Activated naive CD4-positive, alpha-beta T cell treated with anti-CD3 and anti-CD28 coated beads, Interleukin-2, amount 50 U/mL, for 24 hours (primary cell): ENCODE results near the gene CYTL1.

Source experiments
- H3K27ac Mint-ChIP-seq: one replicate; pipeline ENCODE4 v1.8.0; 2021; ENCODE audit warnings: mild to moderate bottlenecking, mixed read lengths
- H3K27me3 Mint-ChIP-seq: one replicate; pipeline ENCODE4 v1.8.0; 2021; ENCODE audit warnings: mixed read lengths
- H3K36me3 Mint-ChIP-seq: one replicate; pipeline ENCODE4 v1.8.0; 2021; ENCODE audit warnings: mixed read lengths
- H3K4me1 Mint-ChIP-seq: one replicate; pipeline ENCODE4 v1.8.0; 2021; ENCODE audit warnings: mixed read lengths
- H3K4me3 Mint-ChIP-seq: one replicate; pipeline ENCODE4 v1.8.0; 2021; ENCODE audit warnings: mild to moderate bottlenecking, mixed read lengths
- H3K9me3 Mint-ChIP-seq: one replicate; pipeline ENCODE4 v1.8.0; 2021; ENCODE audit warnings: mixed read lengths

Gene CYTL1

DNA sequence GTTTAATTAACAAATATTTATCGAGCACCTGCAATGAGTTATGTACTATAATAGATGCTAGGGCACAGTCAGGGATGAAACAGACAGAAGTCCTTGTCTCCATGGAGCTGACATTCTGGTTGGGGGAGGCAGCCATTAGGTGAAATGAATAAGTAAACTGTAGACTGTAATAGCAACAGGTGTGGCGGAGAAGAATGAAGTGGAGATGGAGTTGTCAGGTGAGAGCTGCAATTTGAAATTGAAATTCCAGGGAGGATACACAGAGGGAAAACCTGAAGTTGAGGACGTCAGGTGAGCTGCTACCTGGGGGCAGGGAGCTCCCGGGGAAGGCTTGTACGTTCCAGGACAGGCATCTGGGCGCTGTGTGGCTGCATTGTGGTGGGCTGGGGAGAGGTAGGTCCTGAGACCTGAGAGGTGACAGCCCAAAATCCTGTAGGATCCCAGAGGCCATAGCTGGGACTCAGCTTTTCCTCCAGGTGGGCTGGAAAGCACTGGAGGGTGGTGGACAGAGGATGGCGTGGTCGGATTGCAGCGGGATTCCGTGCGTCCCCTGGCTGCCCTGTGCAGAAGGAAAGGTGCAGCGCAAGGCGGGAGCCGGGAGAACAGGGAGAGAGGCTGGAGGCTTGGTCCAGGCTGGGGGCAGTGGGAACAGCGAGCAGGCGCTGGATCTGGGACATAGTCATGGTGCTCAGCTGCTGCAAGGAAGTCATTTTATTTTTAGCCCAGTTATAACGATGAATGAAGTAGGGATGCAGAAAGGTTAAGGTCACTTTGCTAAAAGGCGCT, 24.8 kb downstream of the CYTL1 start:
- no peaks in the 10 kb centered on the region for H3K36me3 Mint-ChIP-seq
- H3K4me1 Mint-ChIP-seq: no peaks in the 10 kb centered on the region
- no peak overlapping the region for H3K27ac Mint-ChIP-seq
- no peak overlapping the region for H3K4me3 Mint-ChIP-seq
- H3K27me3 Mint-ChIP-seq: peaks cover 7% of the 10 kb centered on the region
- no peaks in the 10 kb centered on the region for H3K9me3 Mint-ChIP-seq

DNA sequence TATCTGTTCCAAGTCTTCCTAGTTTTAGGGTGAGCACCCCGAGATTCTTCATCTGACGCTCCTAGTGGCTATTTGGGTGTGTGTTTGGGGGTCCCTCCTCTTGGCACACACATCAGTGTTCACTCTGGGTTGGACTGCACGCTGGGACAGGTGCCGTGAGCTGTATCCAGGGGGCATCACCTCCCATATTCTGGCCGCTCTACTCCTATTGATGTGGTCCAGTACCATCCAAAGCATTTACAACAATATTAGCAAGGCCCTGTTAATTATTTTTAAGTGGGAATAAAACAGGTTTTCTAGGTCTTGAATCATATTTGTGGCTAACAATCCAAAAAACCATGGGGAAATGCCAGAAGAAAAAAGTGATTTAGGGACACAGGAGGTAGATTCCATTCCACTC, 26.4 kb downstream of the CYTL1 start:
- no peaks in the 10 kb centered on the region for H3K4me1 Mint-ChIP-seq
- H3K27me3 Mint-ChIP-seq: peaks cover 7% of the 10 kb centered on the region
- H3K9me3 Mint-ChIP-seq: no peaks in the 10 kb centered on the region
- H3K36me3 Mint-ChIP-seq: no peaks in the 10 kb centered on the region
- no peak overlapping the region for H3K4me3 Mint-ChIP-seq
- peak overlapping the region; percentile 55 for H3K27ac Mint-ChIP-seq

GRCh38 chr4:4991541-4992099, 27.6 kb downstream of the CYTL1 start:
- Mint-ChIP-seq H3K9me3 (no peaks in the 10 kb centered on the region), H3K27me3 (peaks cover 7% of the 10 kb centered on the region), H3K4me1 (no peaks in the 10 kb centered on the region), H3K27ac (no peak overlapping the region), H3K36me3 (no peaks in the 10 kb centered on the region), H3K4me3 (no peak overlapping the region)

GRCh38 chr4:4990857-4991540, 28.3 kb downstream of the CYTL1 start:
- Mint-ChIP-seq H3K36me3 (no peaks in the 10 kb centered on the region), H3K27me3 (peaks cover 7% of the 10 kb centered on the region), H3K27ac (no peak overlapping the region), H3K4me1 (no peaks in the 10 kb centered on the region), H3K9me3 (no peaks in the 10 kb centered on the region), H3K4me3 (no peak overlapping the region)

DNA sequence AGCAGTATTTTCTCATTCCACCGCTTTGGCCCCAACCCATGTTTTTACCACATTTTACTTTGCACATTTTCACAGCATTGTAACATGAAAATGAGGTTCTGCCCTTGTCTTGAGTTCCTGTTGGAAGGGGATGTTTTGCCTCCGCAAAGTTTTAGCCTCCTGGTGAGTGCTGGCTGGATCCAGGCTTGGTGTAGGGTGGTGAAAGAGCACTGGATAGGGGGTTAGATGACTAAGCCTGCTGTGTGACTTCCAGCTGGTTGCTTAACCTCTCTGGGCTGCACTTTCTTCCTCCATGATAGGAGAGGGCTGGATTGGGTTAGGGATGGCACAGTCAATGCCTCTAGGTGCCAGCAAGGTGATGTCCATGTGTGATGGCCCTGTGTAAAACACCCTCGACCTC, 28.9 kb downstream of the CYTL1 start:
- no peaks in the 10 kb centered on the region for H3K9me3 Mint-ChIP-seq
- peaks cover 7% of the 10 kb centered on the region for H3K27me3 Mint-ChIP-seq
- H3K4me1 Mint-ChIP-seq: no peaks in the 10 kb centered on the region
- H3K27ac Mint-ChIP-seq: no peak overlapping the region
- no peak overlapping the region for H3K4me3 Mint-ChIP-seq
- H3K36me3 Mint-ChIP-seq: no peaks in the 10 kb centered on the region

DNA sequence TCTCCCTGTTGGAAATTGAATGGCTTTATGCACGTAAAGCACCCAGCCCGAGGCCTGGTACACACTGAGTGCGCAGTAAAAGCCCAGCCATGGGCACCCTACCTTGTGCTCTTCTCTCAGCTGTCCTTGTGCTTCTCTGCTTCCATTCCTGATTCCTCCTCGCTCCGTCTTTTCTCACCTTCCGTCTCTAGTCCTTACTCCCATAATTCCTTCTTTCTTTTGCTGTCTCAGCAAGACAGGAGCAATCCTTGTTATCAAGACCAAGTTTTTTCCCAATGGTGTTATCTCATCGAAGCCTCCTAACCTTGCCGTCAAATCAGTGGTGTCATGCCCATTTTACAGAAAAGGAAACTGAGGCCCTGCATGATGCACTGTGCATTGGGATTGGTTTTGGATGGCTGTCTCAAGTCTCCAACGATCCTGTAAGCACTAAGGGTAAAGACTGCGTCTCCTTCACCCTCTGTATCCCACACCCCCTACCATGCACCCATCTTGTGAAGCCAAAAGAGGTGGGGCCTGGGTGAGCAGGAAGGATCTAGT, 30.1 kb downstream of the CYTL1 start:
- no peak overlapping the region for H3K27ac Mint-ChIP-seq
- peaks cover 2% of the 10 kb centered on the region for H3K27me3 Mint-ChIP-seq
- H3K9me3 Mint-ChIP-seq: no peaks in the 10 kb centered on the region
- H3K4me1 Mint-ChIP-seq: no peaks in the 10 kb centered on the region
- H3K4me3 Mint-ChIP-seq: no peak overlapping the region
- H3K36me3 Mint-ChIP-seq: no peaks in the 10 kb centered on the region

DNA sequence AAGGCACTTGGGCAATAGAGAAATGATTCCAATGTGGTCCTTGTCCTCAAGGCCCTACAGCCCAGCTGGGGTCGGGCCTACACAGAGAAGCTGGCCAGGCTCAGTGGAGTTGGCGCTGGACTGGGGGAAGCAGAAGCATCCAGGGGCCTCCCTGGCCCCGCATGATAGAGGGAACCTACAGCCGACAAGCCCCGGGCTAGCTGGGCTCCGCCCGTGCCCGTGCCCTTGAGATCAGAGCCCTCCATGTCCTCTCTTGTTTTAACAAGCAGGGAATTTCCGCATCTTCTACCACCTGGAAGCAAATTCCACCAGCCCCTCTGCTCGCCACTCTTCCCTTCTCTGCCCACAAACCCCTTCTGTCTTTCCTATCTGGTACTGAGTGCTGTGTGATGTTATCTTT, 31.6 kb downstream of the CYTL1 start:
- Mint-ChIP-seq H3K27me3 (no peaks in the 10 kb centered on the region), H3K27ac (no peak overlapping the region), H3K4me3 (no peak overlapping the region), H3K9me3 (no peaks in the 10 kb centered on the region), H3K4me1 (no peaks in the 10 kb centered on the region), H3K36me3 (no peaks in the 10 kb centered on the region)

- H3K9me3 Mint-ChIP-seq: no peaks in the 10 kb centered on the region
- no peak overlapping the region for H3K4me3 Mint-ChIP-seq
- H3K27me3 Mint-ChIP-seq: no peaks in the 10 kb centered on the region
- no peaks in the 10 kb centered on the region for H3K4me1 Mint-ChIP-seq
- H3K36me3 Mint-ChIP-seq: no peaks in the 10 kb centered on the region
- H3K27ac Mint-ChIP-seq: no peak overlapping the region
Measured at GRCh38 chr4:4986841-4987240, 32.4 kb downstream of the CYTL1 start.

GRCh38 chr4:4985844-4986243, 33.4 kb downstream of the CYTL1 start:
- Mint-ChIP-seq H3K4me3 (no peak overlapping the region), H3K27me3 (no peaks in the 10 kb centered on the region), H3K9me3 (no peaks in the 10 kb centered on the region), H3K36me3 (no peaks in the 10 kb centered on the region), H3K27ac (no peak overlapping the region), H3K4me1 (no peaks in the 10 kb centered on the region)

GRCh38 chr4:4985036-4985435, 34.2 kb downstream of the CYTL1 start:
- H3K9me3 Mint-ChIP-seq: no peaks in the 10 kb centered on the region
- H3K4me1 Mint-ChIP-seq: no peaks in the 10 kb centered on the region
- H3K27ac Mint-ChIP-seq: no peak overlapping the region
- H3K36me3 Mint-ChIP-seq: no peaks in the 10 kb centered on the region
- H3K4me3 Mint-ChIP-seq: no peak overlapping the region
- H3K27me3 Mint-ChIP-seq: no peaks in the 10 kb centered on the region

DNA sequence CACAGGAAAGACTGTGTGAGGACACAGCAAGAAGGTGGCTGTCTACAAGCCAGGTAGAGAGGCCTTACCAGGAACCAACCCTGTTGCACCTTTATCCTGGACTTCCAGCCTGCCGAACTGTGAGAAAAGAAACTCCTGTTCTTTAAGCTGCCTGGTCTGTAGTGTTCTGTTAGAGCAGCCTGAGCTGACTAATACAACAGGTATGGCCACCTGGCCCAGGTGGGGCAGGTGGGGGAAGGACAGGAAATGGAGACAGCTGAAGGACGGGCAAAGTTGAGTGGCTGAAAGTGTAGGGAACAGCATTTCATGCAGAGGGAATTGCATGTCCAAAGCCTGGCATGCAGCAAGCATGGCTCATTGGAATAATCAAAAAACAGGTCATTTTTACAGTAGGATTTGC, 35.1 kb downstream of the CYTL1 start:
- Mint-ChIP-seq H3K27ac (no peak overlapping the region), H3K4me1 (no peaks in the 10 kb centered on the region), H3K9me3 (no peaks in the 10 kb centered on the region), H3K36me3 (no peaks in the 10 kb centered on the region), H3K27me3 (peaks cover 3% of the 10 kb centered on the region), H3K4me3 (no peak overlapping the region)

- no peaks in the 10 kb centered on the region for H3K36me3 Mint-ChIP-seq
- H3K9me3 Mint-ChIP-seq: peaks cover 8% of the 10 kb centered on the region
- H3K27ac Mint-ChIP-seq: no peak overlapping the region
- H3K4me3 Mint-ChIP-seq: no peak overlapping the region
- H3K27me3 Mint-ChIP-seq: peaks cover 3% of the 10 kb centered on the region
- H3K4me1 Mint-ChIP-seq: no peaks in the 10 kb centered on the region
Measured at GRCh38 chr4:4981827-4982226, 37.4 kb downstream of the CYTL1 start.

DNA sequence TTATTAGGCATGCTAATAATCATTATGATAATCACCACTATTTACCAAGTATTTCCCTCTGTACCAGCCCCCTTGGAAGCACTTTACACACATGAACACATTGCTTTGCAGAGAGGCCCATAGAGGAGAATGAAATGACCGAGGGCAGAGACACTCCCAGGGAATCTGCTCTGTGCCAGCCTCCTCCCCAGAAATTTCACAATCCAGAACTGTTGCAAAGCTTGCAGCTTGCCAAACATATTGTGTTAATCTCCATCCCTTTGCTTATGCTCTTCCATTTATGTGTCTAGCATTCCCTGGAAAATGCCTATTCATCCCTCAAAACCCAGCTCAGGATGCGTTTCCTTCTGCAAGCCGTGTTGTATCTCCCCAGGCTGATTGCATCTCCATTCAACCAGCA, 37.8 kb downstream of the CYTL1 start:
- Mint-ChIP-seq H3K27ac (no peak overlapping the region), H3K9me3 (peaks cover 8% of the 10 kb centered on the region), H3K4me3 (no peak overlapping the region), H3K36me3 (no peaks in the 10 kb centered on the region), H3K27me3 (peaks cover 3% of the 10 kb centered on the region), H3K4me1 (no peaks in the 10 kb centered on the region)

GRCh38 chr4:4980621-4981230, 38.5 kb downstream of the CYTL1 start:
- peaks cover 2% of the 10 kb centered on the region for H3K36me3 Mint-ChIP-seq
- H3K4me3 Mint-ChIP-seq: no peak overlapping the region
- H3K4me1 Mint-ChIP-seq: no peaks in the 10 kb centered on the region
- H3K9me3 Mint-ChIP-seq: peaks cover 11% of the 10 kb centered on the region
- no peak overlapping the region for H3K27ac Mint-ChIP-seq
- H3K27me3 Mint-ChIP-seq: peaks cover 4% of the 10 kb centered on the region

DNA sequence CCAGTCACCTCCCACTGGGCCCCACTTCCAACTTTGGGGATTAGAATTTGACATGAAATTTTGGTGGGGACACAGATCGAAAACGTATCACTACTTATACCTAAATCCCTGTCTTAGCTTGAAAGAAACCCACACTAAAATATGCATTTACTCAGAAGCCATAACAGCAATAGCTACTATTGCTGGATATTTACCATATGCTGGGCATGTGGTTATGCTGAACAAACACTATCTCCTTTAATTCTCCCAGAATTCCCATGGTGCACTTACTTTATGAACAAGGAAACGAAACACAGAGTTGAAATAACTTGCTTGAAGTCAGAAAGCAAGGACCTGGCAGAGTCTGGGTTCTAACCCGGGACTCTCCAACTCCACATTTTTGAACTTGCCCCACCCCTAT, 39.3 kb downstream of the CYTL1 start:
- no peaks in the 10 kb centered on the region for H3K4me1 Mint-ChIP-seq
- peaks cover 5% of the 10 kb centered on the region for H3K27me3 Mint-ChIP-seq
- no peak overlapping the region for H3K27ac Mint-ChIP-seq
- peaks cover 3% of the 10 kb centered on the region for H3K36me3 Mint-ChIP-seq
- H3K9me3 Mint-ChIP-seq: peaks cover 18% of the 10 kb centered on the region
- no peak overlapping the region for H3K4me3 Mint-ChIP-seq

- Mint-ChIP-seq H3K9me3 (peaks cover 18% of the 10 kb centered on the region), H3K27me3 (peaks cover 5% of the 10 kb centered on the region), H3K36me3 (peaks cover 3% of the 10 kb centered on the region), H3K27ac (no peak overlapping the region), H3K4me1 (no peaks in the 10 kb centered on the region), H3K4me3 (no peak overlapping the region)
Measured at GRCh38 chr4:4974727-4975126, 44.5 kb downstream of the CYTL1 start.
